PC-9 (cell line): ENCODE data around the gene UBE2E2. TPM values are rescaled to one million over a fixed set of nuclear protein-coding genes. Genes with fewer than 3 reads are reported as not detected.

Experiments used
- BruUV-seq: library from RNA; stranded (reverse); fragments of 400-500 nt; replicated peaks from 2 replicates; lab custom pipeline; 2021; lab: Mats Ljungman, UMichigan
- CTCF ChIA-PET: fragments of 300-600 bp; sonication (Branson Sonifier 250); formaldehyde crosslinking; loops from one replicate; lab custom pipeline; 2022; ENCODE audit warnings: antibody characterized with exemption; lab: Charles Lee
- POLR2A ChIA-PET: fragments of 300-600 bp; sonication (Branson Sonifier 250); formaldehyde crosslinking; loops from one replicate; lab custom pipeline; 2022; ENCODE audit warnings: antibody characterized with exemption; ENCODE audit not compliant: unreplicated experiment; lab: Charles Lee
- DNase-seq, 2 experiments: peaks; one replicate each; pipeline versions ENCODE4 v3.0.0 to v3.0.0-alpha.2; 2015 to 2022; ENCODE audit warnings: mixed read lengths in 1 of 2
- H2AFZ ChIP-seq: fragments of 200-600 bp; sonication (generic); 2 replicates; pipeline ENCODE4 v1.8.1; 2017; ENCODE audit warnings: antibody characterized with exemption
- H3F3A ChIP-seq: fragments of 200-600 bp; sonication (generic); 2 replicates; pipeline ENCODE4 v1.8.1; 2017; ENCODE audit warnings: antibody characterized with exemption, mild to moderate bottlenecking, low read depth; ENCODE audit not compliant: insufficient read depth
- H3K27ac ChIP-seq: fragments of 200-600 bp; sonication (generic); 2 replicates; pipeline ENCODE4 v1.6.1; 2016; ENCODE audit warnings: mixed run types
- H3K27me3 ChIP-seq: fragments of 200-600 bp; sonication (generic); 2 replicates; pipeline ENCODE4 v1.6.1; 2016; ENCODE audit warnings: low read depth, mixed run types; ENCODE audit not compliant: insufficient read depth
- H3K36me3 ChIP-seq: fragments of 200-600 bp; sonication (generic); 2 replicates; pipeline ENCODE4 v1.6.1; 2016; ENCODE audit warnings: low read depth, mixed run types
- H3K4me1 ChIP-seq: fragments of 200-600 bp; sonication (generic); replicated peaks from 2 replicates; pipeline ENCODE4 v1.6.1; 2016; ENCODE audit warnings: mixed run types; ENCODE audit not compliant: insufficient read depth
- H3K4me2 ChIP-seq: fragments of 200-600 bp; sonication (generic); 2 replicates; pipeline ENCODE4 v1.6.1; 2017; ENCODE audit warnings: mixed run types
- H3K4me3 ChIP-seq: fragments of 200-600 bp; sonication (generic); 2 replicates; pipeline ENCODE4 v1.6.1; 2016; ENCODE audit warnings: mixed run types
- H3K79me2 ChIP-seq: fragments of 200-600 bp; sonication (generic); 2 replicates; pipeline ENCODE4 v1.6.1; 2017; ENCODE audit warnings: low read depth, mixed run types
- H3K9me2 ChIP-seq: fragments of 200-600 bp; sonication (generic); 2 replicates; pipeline ENCODE4 v1.8.1; 2017; ENCODE audit warnings: mild to moderate bottlenecking; ENCODE audit not compliant: insufficient read depth
- H3K9me3 ChIP-seq: fragments of 200-600 bp; sonication (generic); 2 replicates; pipeline ENCODE4 v1.8.1; 2016; ENCODE audit warnings: low read depth; ENCODE audit not compliant: insufficient read depth
- H4K20me1 ChIP-seq: fragments of 200-600 bp; sonication (generic); 2 replicates; pipeline ENCODE4 v1.8.1; 2017; ENCODE audit not compliant: insufficient read depth
- EZH2 ChIP-seq: fragments of 200-600 bp; sonication (generic); IDR thresholded peaks from 2 replicates; pipeline ENCODE4 v1.8.0; 2017; ENCODE audit warnings: antibody characterized with exemption, low read depth
- intact Hi-C: fragments of 100-400 bp; cut with micrococcal nuclease; formaldehyde crosslinking; loops from one replicate; pipeline ENCODE4 v1.10.0; 2022; ENCODE audit not compliant: unreplicated experiment
- total RNA-seq: library from RNA; stranded (reverse); gene quantifications from 2 replicates; pipeline ENCODE4 v1.2.3, GENCODE V29; 2021
- TF ChIP-seq, protein P1 (sequence below): fragments of 200-600 bp; sonication (generic); conservative IDR thresholded peaks from 2 replicates; pipeline ENCODE4 v1.6.1; 2017; ENCODE audit warnings: mixed run types, antibody characterized with exemption, mild to moderate bottlenecking, moderate library complexity

Gene UBE2E2
- total RNA-seq, 1 experiment from 2014 or later = 48.7 TPM

DNA sequence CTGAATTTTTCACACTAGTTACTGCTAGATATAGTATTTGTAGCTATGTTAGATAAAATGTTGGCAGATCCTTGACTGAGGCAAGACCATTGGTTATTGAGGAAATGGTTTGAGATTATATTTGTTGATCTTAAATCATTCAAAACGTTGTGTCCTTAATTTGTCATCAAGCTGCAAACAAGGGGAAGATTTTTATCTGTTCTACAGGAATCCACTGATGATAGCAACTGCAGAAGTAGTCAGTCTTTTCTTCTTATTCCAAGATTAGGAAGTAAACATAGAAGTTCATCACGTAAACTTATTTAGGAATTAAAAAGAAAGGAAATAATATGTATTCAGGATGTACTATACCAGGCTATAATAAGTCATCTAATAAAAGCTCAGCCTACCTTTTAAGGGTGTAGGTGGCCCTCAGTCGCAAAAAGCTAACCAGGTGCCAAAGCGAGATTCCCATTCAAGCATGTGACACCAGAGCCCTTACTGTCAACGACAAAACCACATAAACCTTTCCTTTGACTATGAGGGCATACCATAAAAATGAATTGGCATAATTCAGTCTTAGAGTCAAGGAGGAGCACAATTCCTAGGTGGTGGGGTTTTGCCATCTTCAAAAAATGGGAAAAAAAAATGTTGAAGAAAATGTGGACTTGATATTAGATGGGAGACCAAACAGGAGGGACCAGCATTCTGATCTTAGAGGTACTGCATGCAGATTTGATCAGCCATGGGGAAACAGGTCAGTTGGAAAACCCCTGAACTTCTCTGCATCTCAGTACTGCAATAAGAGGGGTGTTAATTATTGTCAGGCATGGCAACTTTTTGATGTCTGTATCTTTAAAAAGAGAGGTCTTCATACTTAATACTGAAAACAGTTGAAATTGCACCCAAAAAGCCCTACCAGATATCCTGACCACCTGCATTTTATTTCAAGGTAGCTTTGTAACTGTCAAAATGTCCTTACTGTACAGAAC is 390.1 kb downstream of the UBE2E2 start:
- Histone ChIP-seq H2AFZ (no peak overlapping the region), H3K27me3 (no peaks in the 10 kb centered on the region), H3K36me3 (no peaks in the 10 kb centered on the region), H3K27ac (no peak overlapping the region), H3K9me2 (no peaks in the 10 kb centered on the region), H4K20me1 (no peaks in the 10 kb centered on the region), H3K79me2 (no peaks in the 10 kb centered on the region), H3F3A (no peaks in the 10 kb centered on the region), H3K4me3 (no peak overlapping the region), H3K9me3 (no peaks in the 10 kb centered on the region; the same call in 1 of the 2 replicates), H3K4me2 (no peak overlapping the region), H3K4me1 (no peaks in the 10 kb centered on the region)
- ChIA-PET POLR2A (no interaction called here), CTCF (no interaction called here)
- TF ChIP-seq EZH2 = no peak
- TF ChIP-seq, protein P1, sequence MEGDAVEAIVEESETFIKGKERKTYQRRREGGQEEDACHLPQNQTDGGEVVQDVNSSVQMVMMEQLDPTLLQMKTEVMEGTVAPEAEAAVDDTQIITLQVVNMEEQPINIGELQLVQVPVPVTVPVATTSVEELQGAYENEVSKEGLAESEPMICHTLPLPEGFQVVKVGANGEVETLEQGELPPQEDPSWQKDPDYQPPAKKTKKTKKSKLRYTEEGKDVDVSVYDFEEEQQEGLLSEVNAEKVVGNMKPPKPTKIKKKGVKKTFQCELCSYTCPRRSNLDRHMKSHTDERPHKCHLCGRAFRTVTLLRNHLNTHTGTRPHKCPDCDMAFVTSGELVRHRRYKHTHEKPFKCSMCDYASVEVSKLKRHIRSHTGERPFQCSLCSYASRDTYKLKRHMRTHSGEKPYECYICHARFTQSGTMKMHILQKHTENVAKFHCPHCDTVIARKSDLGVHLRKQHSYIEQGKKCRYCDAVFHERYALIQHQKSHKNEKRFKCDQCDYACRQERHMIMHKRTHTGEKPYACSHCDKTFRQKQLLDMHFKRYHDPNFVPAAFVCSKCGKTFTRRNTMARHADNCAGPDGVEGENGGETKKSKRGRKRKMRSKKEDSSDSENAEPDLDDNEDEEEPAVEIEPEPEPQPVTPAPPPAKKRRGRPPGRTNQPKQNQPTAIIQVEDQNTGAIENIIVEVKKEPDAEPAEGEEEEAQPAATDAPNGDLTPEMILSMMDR = no peak
- no TSS peak for BruUV-seq
- intact Hi-C loops = no loop called here
- DNase-seq = no peak

DNA sequence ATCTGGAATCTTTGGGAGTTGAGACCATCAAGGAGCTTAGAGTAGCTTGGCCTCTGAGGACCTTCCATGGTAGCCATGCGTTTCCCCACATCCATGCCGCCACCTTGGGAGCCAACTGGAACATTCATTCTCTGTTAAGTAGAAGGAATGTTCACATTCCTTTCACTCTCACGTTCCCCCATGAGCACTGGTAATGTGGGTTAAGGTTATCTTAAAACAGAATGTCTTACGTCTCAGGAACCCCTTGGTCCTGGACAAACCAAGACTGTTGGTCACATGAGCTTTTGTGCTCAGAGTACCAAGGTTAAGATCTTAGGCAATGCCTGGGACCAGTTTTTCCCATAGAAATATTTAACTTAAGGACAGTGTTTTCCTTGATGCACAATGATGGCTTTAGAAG is 390.9 kb downstream of the UBE2E2 start:
- Histone ChIP-seq H3K36me3 (no peaks in the 10 kb centered on the region), H3K27ac (no peak overlapping the region), H3K79me2 (no peaks in the 10 kb centered on the region), H3F3A (no peaks in the 10 kb centered on the region), H3K4me2 (no peak overlapping the region), H2AFZ (no peak overlapping the region), H3K4me3 (no peak overlapping the region), H3K9me2 (no peaks in the 10 kb centered on the region), H3K4me1 (peaks cover 1% of the 10 kb centered on the region), H4K20me1 (no peaks in the 10 kb centered on the region), H3K9me3 (no peaks in the 10 kb centered on the region; the same call in 1 of the 2 replicates), H3K27me3 (no peaks in the 10 kb centered on the region)
- intact Hi-C loops = no loop called here
- ChIA-PET POLR2A (no interaction called here), CTCF (no interaction called here)
- no peak for TF ChIP-seq EZH2
- TF ChIP-seq, protein P1 = no peak
- no TSS peak for BruUV-seq
- no peak for DNase-seq

DNA sequence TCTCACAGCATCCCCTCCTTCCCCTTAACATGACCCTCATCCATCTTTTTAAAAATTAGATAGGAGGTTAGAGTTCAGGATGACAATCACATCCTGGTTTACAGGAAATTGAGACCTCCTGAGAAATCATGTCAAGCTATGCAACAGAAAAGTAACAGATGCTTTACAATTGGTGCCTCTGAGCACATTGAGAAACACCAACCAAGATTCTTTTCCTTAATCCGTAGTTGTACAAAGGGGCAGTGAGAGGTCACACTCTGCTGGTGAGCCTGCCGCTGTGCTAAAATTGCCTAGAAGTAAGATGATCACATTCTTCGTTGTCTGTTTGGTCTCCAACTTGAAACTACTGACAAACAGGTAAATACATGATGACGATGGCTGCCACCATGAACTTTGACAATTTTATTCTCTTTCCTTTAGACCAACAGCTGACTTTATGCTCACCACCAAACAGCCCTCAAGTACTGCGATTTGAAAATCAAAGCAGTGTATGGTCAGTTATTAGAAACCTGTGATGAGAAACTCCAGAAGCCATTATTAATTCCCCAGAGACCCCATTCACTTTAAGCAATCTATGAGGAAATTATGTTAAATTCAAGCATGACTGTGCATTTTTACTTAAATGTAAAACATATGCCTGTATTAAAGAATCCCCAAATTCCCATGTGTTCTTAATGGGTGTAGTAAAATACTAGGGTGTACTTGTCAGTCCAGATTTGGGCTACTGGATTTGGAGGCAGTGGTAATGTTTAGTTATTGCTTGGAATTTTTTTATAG is 392.0 kb downstream of the UBE2E2 start:
- Histone ChIP-seq H3K4me1 (peaks cover 11% of the 10 kb centered on the region), H2AFZ (no peak overlapping the region), H3K36me3 (no peaks in the 10 kb centered on the region), H3K4me2 (no peak overlapping the region), H4K20me1 (no peaks in the 10 kb centered on the region), H3F3A (peaks cover 7% of the 10 kb centered on the region; the same call in 1 of the 2 replicates), H3K27me3 (no peaks in the 10 kb centered on the region), H3K79me2 (no peaks in the 10 kb centered on the region), H3K4me3 (no peak overlapping the region), H3K27ac (no peak overlapping the region), H3K9me2 (no peaks in the 10 kb centered on the region), H3K9me3 (no peaks in the 10 kb centered on the region; the same call in 1 of the 2 replicates)
- ChIA-PET POLR2A (interaction anchor here (0.9 kb wide), 1 partner anchor 366 kb away, joined by 4 read pairs; no protein-coding TSS in a partner anchor), CTCF (no interaction called here)
- DNase-seq = no peak
- BruUV-seq = no TSS peak
- TF ChIP-seq, protein P1 = no peak
- TF ChIP-seq EZH2 = no peak
- intact Hi-C loops = no loop called here
